Left hindlimb (tissue), 1 donor: ENCODE results near the gene TMEM101.
"Not testable (repeated sequence)": the region's sequence is repeated elsewhere in the genome, so short reads cannot be mapped to it uniquely, and the experiment has no call there.

Experiments used
- DNase-seq: peaks from one replicate; pipeline ENCODE4 v3.0.0-alpha.2; 2018

The TMEM101 gene

GRCh38 chr17:44000141-44000860 is 14.5 kb downstream of the TMEM101 start:
- no peak for DNase-seq

- no peak for DNase-seq
These were observed 15.7 kb downstream of the TMEM101 start for GRCh38 chr17:43999024-43999423.

- DNase-seq, result no peak
These were observed 16.2 kb downstream of the TMEM101 start for GRCh38 chr17:43998552-43998951.

GRCh38 chr17:43997180-43997579 is 17.6 kb downstream of the TMEM101 start:
- not testable (repeated sequence) for DNase-seq

GRCh38 chr17:43995150-43995471 is 19.7 kb downstream of the TMEM101 start:
- DNase-seq, result no peak

- peak; percentile 54 for DNase-seq
These were observed 20.3 kb downstream of the TMEM101 start for GRCh38 chr17:43994272-43995149.

- DNase-seq, result no peak
These were observed 22.1 kb downstream of the TMEM101 start for GRCh38 chr17:43992641-43993040.

- DNase-seq, result no peak
These were observed 26.5 kb downstream of the TMEM101 start for GRCh38 chr17:43988301-43988700.

- no peak for DNase-seq
These were observed 27.4 kb downstream of the TMEM101 start for GRCh38 chr17:43987131-43988021.

GRCh38 chr17:43986225-43986981 is 28.4 kb downstream of the TMEM101 start:
- DNase-seq, result no peak

GRCh38 chr17:43984521-43984920 is 30.2 kb downstream of the TMEM101 start:
- no peak for DNase-seq

- peak; percentile 37 for DNase-seq
These were observed 31.0 kb downstream of the TMEM101 start for GRCh38 chr17:43983515-43984411.

- no peak for DNase-seq
These were observed 31.6 kb downstream of the TMEM101 start for GRCh38 chr17:43983196-43983514.

GRCh38 chr17:43982171-43982570 is 32.6 kb downstream of the TMEM101 start:
- DNase-seq, result no peak

- DNase-seq, result no peak
These were observed 35.1 kb downstream of the TMEM101 start for GRCh38 chr17:43979671-43980070.

GRCh38 chr17:43979011-43979410 is 35.8 kb downstream of the TMEM101 start:
- no peak for DNase-seq

- no peak for DNase-seq
These were observed 36.7 kb downstream of the TMEM101 start for GRCh38 chr17:43978078-43978477.

- DNase-seq, result no peak
These were observed 37.6 kb downstream of the TMEM101 start for GRCh38 chr17:43976963-43977837.

GRCh38 chr17:43975898-43976297 is 38.9 kb downstream of the TMEM101 start:
- no peak for DNase-seq
